Keratinocyte (primary cell): ENCODE measurements around the gene ADAMTS13. TPM values are rescaled to one million over a fixed set of nuclear protein-coding genes. Genes with fewer than 3 reads are reported as not detected.

ENCODE experiments used
- DNase-seq: peaks from one replicate; pipeline ENCODE4 v3.0.0-alpha.2; 2011; ENCODE audit warnings: low read depth, missing footprints, low spot score
- FAIRE-seq: peaks from 2 replicates; lab custom pipeline; 2011; peaks lifted over from hg19 to GRCh38; lab: Jason Lieb, UNC
- H2AFZ ChIP-seq: 2 replicates; pipeline ENCODE4 v1.6.0; 2012; ENCODE audit warnings: low read length, control low read depth, inconsistent platforms; ENCODE audit not compliant: control insufficient read depth
- H3K27ac ChIP-seq: 2 replicates; pipeline ENCODE4 v1.5.1; 2011; ENCODE audit warnings: low read length; ENCODE audit not compliant: control insufficient read depth, insufficient read depth
- H3K27me3 ChIP-seq: 3 replicates; pipeline ENCODE4 v1.6.0; 2011; ENCODE audit warnings: low read length; ENCODE audit not compliant: control insufficient read depth, insufficient read depth; ENCODE audit errors: extremely low read depth
- H3K36me3 ChIP-seq, 2 experiments: 2 replicates in 1 of 2; 3 replicates in 1 of 2; pipeline ENCODE4 v1.5.1; 2011; ENCODE audit warnings: low read length in 2 of 2, mild to moderate bottlenecking in 1 of 2; ENCODE audit not compliant: control insufficient read depth in 2 of 2, insufficient read depth in 2 of 2; ENCODE audit errors: extremely low read depth in 1 of 2
- H3K4me1 ChIP-seq: 3 replicates; pipeline ENCODE4 v1.5.1; 2011; ENCODE audit warnings: low read length; ENCODE audit not compliant: control insufficient read depth, insufficient read depth; ENCODE audit errors: extremely low read depth
- H3K4me2 ChIP-seq: 3 replicates; pipeline ENCODE4 v1.6.0; 2011; ENCODE audit warnings: low read depth, low read length; ENCODE audit not compliant: control insufficient read depth, insufficient read depth; ENCODE audit errors: extremely low read depth
- H3K4me3 ChIP-seq, 3 experiments: fragments of 200-600 bp in 1 of 3; sonication (generic) in 1 of 3; 2 replicates in 2 of 3; 3 replicates in 1 of 3; pipeline ENCODE4 v1.5.1; 2011 to 2016; ENCODE audit warnings: low read length in 3 of 3, mild to moderate bottlenecking in 3 of 3, control low read depth in 2 of 3, inconsistent platforms in 1 of 3, low read depth in 1 of 3, mixed read lengths in 1 of 3, mixed run types in 1 of 3, moderate library complexity in 1 of 3; ENCODE audit not compliant: control insufficient read depth in 2 of 3, insufficient read depth in 2 of 3; ENCODE audit errors: extremely low read depth in 1 of 3
- H3K79me2 ChIP-seq: 2 replicates; pipeline ENCODE4 v1.6.0; 2012; ENCODE audit warnings: low read length; ENCODE audit not compliant: control insufficient read depth, insufficient read depth
- H3K9ac ChIP-seq: 3 replicates; pipeline ENCODE4 v1.6.0; 2011; ENCODE audit warnings: low read length; ENCODE audit not compliant: control insufficient read depth, insufficient read depth; ENCODE audit errors: extremely low read depth
- H3K9me1 ChIP-seq: 3 replicates; pipeline ENCODE4 v1.6.0; 2011; ENCODE audit warnings: low read length; ENCODE audit not compliant: control insufficient read depth, insufficient read depth; ENCODE audit errors: extremely low read depth
- H3K9me3 ChIP-seq: 2 replicates; pipeline ENCODE4 v1.5.1; 2012; ENCODE audit warnings: low read depth, low read length; ENCODE audit not compliant: control insufficient read depth
- H4K20me1 ChIP-seq: 3 replicates; pipeline ENCODE4 v1.6.0; 2011; ENCODE audit warnings: low read length; ENCODE audit not compliant: control insufficient read depth, insufficient read depth; ENCODE audit errors: extremely low read depth
- EZH2 ChIP-seq: IDR thresholded peaks from one replicate; pipeline ENCODE4 v1.6.1; 2012; ENCODE audit warnings: inconsistent platforms, mild to moderate bottlenecking, low read length, moderate library complexity
- dilution Hi-C: fragments of 300-500 bp; cut with MboI; formaldehyde crosslinking; loops from one replicate; pipeline ENCODE4 v1.7.0; 2020; ENCODE audit warnings: low sequenced_read_pairs; ENCODE audit not compliant: extremely low pct_ligation_motif_present
- polyA plus RNA-seq, 5 experiments: library from polyadenylated mRNA; depleted of rRNA in 3 of 5; stranded (reverse) in 3 of 5; stranded (forward) in 1 of 5; unstranded in 1 of 5; fragments of >200 nt; gene quantifications; 1 replicate in 1 of 5; 2 replicates in 3 of 5; 3 replicates in 1 of 5; pipeline versions ENCODE4 v1.2.1 to v1.2.3, GENCODE V29; 2011 to 2012; ENCODE audit warnings: missing spikeins in 2 of 5, low read depth in 1 of 5, low replicate concordance in 1 of 5
- TF ChIP-seq, protein P1 (sequence below), 3 experiments: IDR thresholded peaks in 1 of 3; conservative IDR thresholded peaks in 1 of 3; optimal IDR thresholded peaks in 1 of 3; 2 replicates in 2 of 3; 3 replicates in 1 of 3; pipeline versions ENCODE3 to v1.5.1; 2011; ENCODE audit warnings: low read length in 3 of 3, mild to moderate bottlenecking in 3 of 3, moderate library complexity in 2 of 3, control low read depth in 1 of 3, inconsistent platforms in 1 of 3; ENCODE audit not compliant: insufficient read depth in 2 of 3; ENCODE audit errors: extremely low read depth in 1 of 3

The ADAMTS13 gene
- polyA plus RNA-seq, 1 donor (not counting 4 experiments of a cell fraction or from before 2014, with no cell fraction given): 1.1 TPM

DNA sequence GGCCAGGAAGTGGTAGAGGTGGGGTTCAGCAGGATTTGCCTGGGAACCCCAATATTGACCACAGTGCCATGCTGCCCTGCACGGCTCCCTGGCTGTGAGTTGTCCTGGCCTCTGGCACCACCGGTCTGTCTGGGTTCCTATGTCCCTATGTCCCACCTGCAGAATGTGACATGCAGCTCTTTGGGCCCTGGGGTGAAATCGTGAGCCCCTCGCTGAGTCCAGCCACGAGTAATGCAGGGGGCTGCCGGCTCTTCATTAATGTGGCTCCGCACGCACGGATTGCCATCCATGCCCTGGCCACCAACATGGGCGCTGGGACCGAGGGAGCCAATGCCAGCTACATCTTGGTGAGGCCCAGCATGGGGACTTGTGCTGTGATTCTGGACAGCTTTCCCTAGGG lies 35.6 kb downstream of the ADAMTS13 start:
- no peak overlapping the region for H3K4me3 ChIP-seq
- dilution Hi-C loops: no loop called here
- H3K9me3 ChIP-seq: no peaks in the 10 kb centered on the region
- no peak for DNase-seq
- H3K27ac ChIP-seq: no peak overlapping the region
- H2AFZ ChIP-seq: no peak overlapping the region
- TF ChIP-seq, protein P1, sequence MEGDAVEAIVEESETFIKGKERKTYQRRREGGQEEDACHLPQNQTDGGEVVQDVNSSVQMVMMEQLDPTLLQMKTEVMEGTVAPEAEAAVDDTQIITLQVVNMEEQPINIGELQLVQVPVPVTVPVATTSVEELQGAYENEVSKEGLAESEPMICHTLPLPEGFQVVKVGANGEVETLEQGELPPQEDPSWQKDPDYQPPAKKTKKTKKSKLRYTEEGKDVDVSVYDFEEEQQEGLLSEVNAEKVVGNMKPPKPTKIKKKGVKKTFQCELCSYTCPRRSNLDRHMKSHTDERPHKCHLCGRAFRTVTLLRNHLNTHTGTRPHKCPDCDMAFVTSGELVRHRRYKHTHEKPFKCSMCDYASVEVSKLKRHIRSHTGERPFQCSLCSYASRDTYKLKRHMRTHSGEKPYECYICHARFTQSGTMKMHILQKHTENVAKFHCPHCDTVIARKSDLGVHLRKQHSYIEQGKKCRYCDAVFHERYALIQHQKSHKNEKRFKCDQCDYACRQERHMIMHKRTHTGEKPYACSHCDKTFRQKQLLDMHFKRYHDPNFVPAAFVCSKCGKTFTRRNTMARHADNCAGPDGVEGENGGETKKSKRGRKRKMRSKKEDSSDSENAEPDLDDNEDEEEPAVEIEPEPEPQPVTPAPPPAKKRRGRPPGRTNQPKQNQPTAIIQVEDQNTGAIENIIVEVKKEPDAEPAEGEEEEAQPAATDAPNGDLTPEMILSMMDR (optimal IDR thresholded peaks at IDR 0.05 in 1 of 3, IDR thresholded peaks at IDR 0.05 in 1 of 3, conservative IDR thresholded peaks at IDR 0.05 in 1 of 3; ENCODE audit: extremely low read depth in 1 of 3, insufficient read depth in 2 of 3, low read length in 3 of 3): no peak
- TF ChIP-seq EZH2: no peak
- no peaks in the 10 kb centered on the region for H4K20me1 ChIP-seq
- no peak for FAIRE-seq
- peaks cover 4% of the 10 kb centered on the region for H3K9me1 ChIP-seq
- H3K9ac ChIP-seq: no peak overlapping the region
- H3K79me2 ChIP-seq: no peaks in the 10 kb centered on the region
- no peaks in the 10 kb centered on the region for H3K36me3 ChIP-seq
- H3K27me3 ChIP-seq: peaks cover 7% of the 10 kb centered on the region
- H3K4me1 ChIP-seq: peaks cover 5% of the 10 kb centered on the region
- no peak overlapping the region for H3K4me2 ChIP-seq

DNA sequence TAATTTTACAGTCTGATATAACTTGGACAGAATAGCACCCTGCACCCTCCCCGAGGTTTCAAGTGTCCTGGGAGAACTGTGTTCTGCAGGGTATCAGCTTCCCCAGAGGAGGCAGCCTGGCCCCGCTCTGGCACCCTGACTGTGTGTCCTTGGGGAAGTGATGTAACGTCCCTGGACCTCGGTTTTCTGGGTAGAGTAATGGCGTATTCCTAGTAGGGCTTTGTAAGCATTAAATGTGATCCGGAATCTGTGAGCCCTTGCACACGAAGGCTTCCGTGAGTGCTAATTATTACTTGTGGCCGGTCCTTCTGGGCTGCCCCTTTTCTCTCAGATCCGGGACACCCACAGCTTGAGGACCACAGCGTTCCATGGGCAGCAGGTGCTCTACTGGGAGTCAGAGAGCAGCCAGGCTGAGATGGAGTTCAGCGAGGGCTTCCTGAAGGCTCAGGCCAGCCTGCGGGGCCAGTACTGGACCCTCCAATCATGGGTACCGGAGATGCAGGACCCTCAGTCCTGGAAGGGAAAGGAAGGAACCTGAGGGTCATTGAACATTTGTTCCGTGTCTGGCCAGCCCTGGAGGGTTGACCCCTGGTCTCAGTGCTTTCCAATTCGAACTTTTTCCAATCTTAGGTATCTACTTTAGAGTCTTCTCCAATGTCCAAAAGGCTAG lies 36.6 kb downstream of the ADAMTS13 start:
- Histone ChIP-seq H3K4me3 (peak overlapping the region in 2 of 3 experiments; percentile 59 to 89), H3K27me3 (peaks cover 7% of the 10 kb centered on the region), H2AFZ (peak overlapping the region; percentile 65), H3K9me3 (no peaks in the 10 kb centered on the region), H3K4me2 (peak overlapping the region; percentile 90), H3K9ac (no peak overlapping the region), H3K36me3 (no peaks in the 10 kb centered on the region), H3K79me2 (no peaks in the 10 kb centered on the region), H3K27ac (no peak overlapping the region), H4K20me1 (no peaks in the 10 kb centered on the region), H3K9me1 (peaks cover 4% of the 10 kb centered on the region), H3K4me1 (peaks cover 5% of the 10 kb centered on the region)
- dilution Hi-C loops: no loop called here
- FAIRE-seq: no peak
- no peak for DNase-seq
- TF ChIP-seq, protein P1 (optimal IDR thresholded peaks at IDR 0.05 in 1 of 3, IDR thresholded peaks at IDR 0.05 in 1 of 3, conservative IDR thresholded peaks at IDR 0.05 in 1 of 3; ENCODE audit: extremely low read depth in 1 of 3, insufficient read depth in 2 of 3, low read length in 3 of 3): no peak
- TF ChIP-seq EZH2: no peak
